K562 (cell line): ENCODE data around the gene CD36.

ENCODE experiments used
- BCL6 ChIP-seq: fragments of 250-450 bp; sonication (Bioruptor Pico); IDR thresholded peaks from 2 replicates; pipeline ENCODE4 v1.4.0; 2020
- CAMTA2 ChIP-seq: fragments of 250-450 bp; sonication (Bioruptor Pico); conservative IDR thresholded peaks from 2 replicates; pipeline ENCODE4 v1.5.1; 2022
- CEBPB ChIP-seq: fragments of 450-650 bp; IDR thresholded peaks from 2 replicates; pipeline ENCODE4 v1.6.1; 2016; ENCODE audit warnings: missing genetic modification characterization, missing compliant biosample characterization
- CTCF ChIP-seq, 3 experiments: IDR thresholded peaks in 2 of 3; conservative IDR thresholded peaks in 1 of 3; 2 replicates each; pipeline ENCODE4 v1.5.1; 2011 to 2012; ENCODE audit warnings: low read length in 3 of 3, mild to moderate bottlenecking in 3 of 3, control low read depth in 2 of 3, improper control_type of control experiment in 1 of 3, inconsistent platforms in 1 of 3, low read depth in 1 of 3, mixed read lengths in 1 of 3, moderate library complexity in 1 of 3; ENCODE audit not compliant: insufficient read depth in 2 of 3
- GATAD2A ChIP-seq: fragments of 450-650 bp; IDR thresholded peaks from 2 replicates; pipeline ENCODE4 v1.6.1; 2017
- NFE2L1 ChIP-seq: fragments of 450-650 bp; IDR thresholded peaks from 2 replicates; pipeline ENCODE4 v1.6.1; 2016; ENCODE audit warnings: missing genetic modification characterization, low read depth, mild to moderate bottlenecking, missing compliant biosample characterization, moderate library complexity, borderline replicate concordance
- POLR2AphosphoS2 ChIP-seq: IDR thresholded peaks from 2 replicates; pipeline ENCODE4 v1.6.1; 2012; ENCODE audit warnings: low read length, improper control_type of control experiment
- POLR2AphosphoS5 ChIP-seq: IDR thresholded peaks from 2 replicates; pipeline ENCODE4 v1.6.1; 2011; ENCODE audit warnings: mild to moderate bottlenecking, low read depth, low read length, moderate library complexity; ENCODE audit not compliant: control insufficient read depth, insufficient read depth
- RAD21 ChIP-seq, 2 experiments: fragments of 250-450 bp in 1 of 2; fragments of 450-650 bp in 1 of 2; sonication (Bioruptor Pico) in 1 of 2; formaldehyde crosslinking in 1 of 2; IDR thresholded peaks in 1 of 2; conservative IDR thresholded peaks in 1 of 2; 2 replicates each; pipeline versions ENCODE4 v1.4.0 to v1.8.0; 2020 to 2022; ENCODE audit warnings: mild to moderate bottlenecking in 2 of 2, moderate library complexity in 1 of 2
- SRF ChIP-seq, 2 experiments: fragments of 250-450, 450-650 bp in 1 of 2; sonication (Bioruptor Pico) in 1 of 2; sonication (generic) in 1 of 2; formaldehyde crosslinking; IDR thresholded peaks; 2 replicates each; pipeline versions ENCODE4 v1.5.0 to v1.5.1; 2020 to 2022; ENCODE audit warnings: mild to moderate bottlenecking in 1 of 2, missing genetic modification reagents in 1 of 2
- STAT6 ChIP-seq: sonication (generic); formaldehyde crosslinking; IDR thresholded peaks from 2 replicates; pipeline ENCODE4 v1.8.1; 2023; ENCODE audit warnings: mild to moderate bottlenecking, missing genetic modification reagents
- TAF1 ChIP-seq: IDR thresholded peaks from 2 replicates; pipeline ENCODE4 v1.6.1; 2011; ENCODE audit warnings: mild to moderate bottlenecking, low read length, moderate library complexity; ENCODE audit not compliant: insufficient read depth, control insufficient read depth, severe bottlenecking; ENCODE audit errors: extremely low read depth
- ZC3H4 ChIP-seq: sonication (generic); formaldehyde crosslinking; IDR thresholded peaks from 2 replicates; pipeline ENCODE4 v1.9.0; 2021; ENCODE audit warnings: missing genetic modification reagents, borderline replicate concordance
- ZNF583 ChIP-seq: fragments of 250-450 bp; sonication (Bioruptor Pico); IDR thresholded peaks from 2 replicates; pipeline ENCODE4 v1.4.0; 2020

DNA sequence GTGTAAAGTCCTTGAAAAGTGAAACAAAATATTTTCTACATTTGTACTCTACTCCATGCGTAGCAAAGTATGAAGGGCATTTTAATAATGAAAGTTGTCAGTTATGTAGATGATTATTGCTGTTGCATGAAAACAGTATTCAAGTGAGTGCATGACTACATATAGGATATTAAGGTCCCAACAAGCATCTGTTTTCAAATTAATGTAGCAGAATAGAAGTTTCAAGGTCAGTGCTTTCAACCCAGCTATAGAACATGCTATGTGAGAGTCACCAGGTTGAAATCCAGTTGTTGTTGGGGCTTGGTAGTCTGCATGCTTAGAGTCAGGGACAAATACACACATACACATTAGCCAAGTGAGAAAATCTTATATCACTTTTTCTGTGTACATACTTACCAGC, 14.8 kb downstream of the CD36 start:
- no peak for TF ChIP-seq CAMTA2 (CRISPR knock-in tag)
- TF ChIP-seq CTCF (IDR thresholded peaks at IDR 0.05 in 2 of 3, conservative IDR thresholded peaks at IDR 0.05 in 1 of 3; ENCODE audit: insufficient read depth in 2 of 3, low read depth in 1 of 3, low read length in 3 of 3), result no peak
- TF ChIP-seq ZNF583 (CRISPR knock-in tag), result no peak
- TF ChIP-seq BCL6 (CRISPR knock-in tag), result no peak
- TF ChIP-seq CEBPB (tag), result no peak
- no peak for TF ChIP-seq NFE2L1
- no peak for TF ChIP-seq TAF1
- no peak for TF ChIP-seq POLR2AphosphoS5
- TF ChIP-seq SRF (CRISPR knock-in tag; IDR thresholded peaks at IDR 0.05), result no peak
- TF ChIP-seq ZC3H4 (CRISPR knock-in tag), result no peak
- TF ChIP-seq POLR2AphosphoS2, result no peak
- no peak for TF ChIP-seq RAD21 (CRISPR knock-in tag; conservative IDR thresholded peaks at IDR 0.05 in 1 of 2, IDR thresholded peaks at IDR 0.05 in 1 of 2)
- no peak for TF ChIP-seq GATAD2A
- TF ChIP-seq STAT6, result no peak
